ENCODE data around the gene KRTAP12-4.
"Not testable (repeated sequence)": the region's sequence is repeated elsewhere in the genome, so short reads cannot be mapped to it uniquely, and the experiment has no call there.

KRTAP12-4 gene

DNA sequence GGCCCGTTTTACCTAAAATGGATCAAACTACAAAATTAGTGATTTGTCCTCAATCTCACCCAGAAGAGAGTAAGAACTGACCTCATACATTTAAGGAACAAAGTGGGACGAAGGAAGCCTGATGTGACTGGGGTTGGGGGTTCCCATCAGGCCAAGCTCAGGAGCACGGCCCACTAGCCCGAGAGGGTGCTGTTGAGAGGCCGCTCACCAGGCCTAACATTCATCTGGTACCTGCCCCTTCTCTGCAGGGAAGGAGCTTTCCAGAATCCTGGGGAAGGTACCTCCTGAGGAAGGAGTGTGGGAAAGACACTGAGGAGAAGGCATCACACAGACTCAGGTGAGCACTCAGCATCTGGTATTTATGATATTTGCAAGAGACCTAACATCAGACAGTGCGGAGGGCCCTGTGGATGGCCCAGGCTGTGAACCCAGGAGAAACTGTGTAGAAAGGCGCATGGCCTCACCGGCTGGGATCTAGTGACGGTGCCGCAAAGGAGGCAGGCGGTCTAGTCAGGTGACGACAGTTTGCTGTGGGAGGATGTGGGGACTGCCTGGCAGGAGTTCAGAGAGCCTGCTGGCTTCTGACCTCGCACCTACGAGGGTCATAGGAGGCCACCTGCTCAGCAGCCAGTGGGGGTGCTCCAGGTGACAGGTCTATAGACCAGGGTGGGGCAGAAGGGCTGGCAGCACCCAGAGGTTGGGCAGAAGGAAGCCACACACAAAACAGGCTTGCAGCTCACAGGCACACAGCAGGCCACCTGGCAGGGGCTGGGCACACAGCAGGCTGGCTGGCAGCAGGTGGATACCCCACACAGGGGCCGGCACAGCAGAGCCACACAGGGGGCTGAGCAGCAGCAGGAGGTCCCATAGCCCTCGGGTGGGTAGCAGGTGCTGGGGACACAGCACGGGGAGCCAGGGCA, 543 bp downstream of the KRTAP12-4 start:
- no peak for DNase-seq (ENCODE audit: low spot score)

- no peak for DNase-seq (ENCODE audit: low spot score)
These were observed 1.3 kb downstream of the KRTAP12-4 start for GRCh38 chr21:44653123-44653522.

DNA sequence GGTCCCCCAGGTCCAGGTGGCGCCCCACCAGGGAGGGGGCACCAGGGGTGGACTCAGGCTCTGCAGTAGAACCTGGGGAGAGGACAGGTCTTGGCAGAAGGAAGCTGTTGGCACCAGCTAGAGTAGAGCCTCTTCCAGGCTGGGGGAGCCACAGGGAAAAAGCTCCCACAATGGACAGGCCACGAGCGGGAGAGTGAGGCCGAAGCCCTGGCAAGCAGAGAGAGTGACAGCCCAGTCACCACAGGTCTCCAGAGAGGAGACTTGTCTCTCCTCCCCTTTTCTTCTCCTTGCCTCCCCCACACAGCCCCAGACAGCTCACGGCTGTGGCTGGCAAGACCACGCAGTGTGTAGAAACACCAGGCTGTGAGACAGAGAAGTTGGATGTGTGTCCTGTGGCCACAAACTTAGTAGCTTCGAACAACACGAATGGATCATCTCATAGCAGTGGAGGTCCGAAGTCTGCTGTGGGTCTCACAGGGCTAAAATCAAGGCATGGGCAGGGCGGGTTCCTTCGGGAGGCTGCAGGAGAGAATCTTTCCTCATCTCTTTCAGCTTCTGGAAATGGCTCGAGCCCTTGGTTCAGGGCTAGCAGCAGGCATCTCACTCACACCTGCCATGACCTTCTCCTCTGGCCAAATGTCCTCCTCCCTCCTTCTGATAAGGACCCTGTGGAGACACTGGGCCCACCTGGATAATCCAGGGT, 3.3 kb downstream of the KRTAP12-4 start:
- no peak for DNase-seq (ENCODE audit: low spot score)

- no peak for DNase-seq (ENCODE audit: low spot score)
These were observed 4.0 kb downstream of the KRTAP12-4 start for GRCh38 chr21:44650265-44650972.

DNA sequence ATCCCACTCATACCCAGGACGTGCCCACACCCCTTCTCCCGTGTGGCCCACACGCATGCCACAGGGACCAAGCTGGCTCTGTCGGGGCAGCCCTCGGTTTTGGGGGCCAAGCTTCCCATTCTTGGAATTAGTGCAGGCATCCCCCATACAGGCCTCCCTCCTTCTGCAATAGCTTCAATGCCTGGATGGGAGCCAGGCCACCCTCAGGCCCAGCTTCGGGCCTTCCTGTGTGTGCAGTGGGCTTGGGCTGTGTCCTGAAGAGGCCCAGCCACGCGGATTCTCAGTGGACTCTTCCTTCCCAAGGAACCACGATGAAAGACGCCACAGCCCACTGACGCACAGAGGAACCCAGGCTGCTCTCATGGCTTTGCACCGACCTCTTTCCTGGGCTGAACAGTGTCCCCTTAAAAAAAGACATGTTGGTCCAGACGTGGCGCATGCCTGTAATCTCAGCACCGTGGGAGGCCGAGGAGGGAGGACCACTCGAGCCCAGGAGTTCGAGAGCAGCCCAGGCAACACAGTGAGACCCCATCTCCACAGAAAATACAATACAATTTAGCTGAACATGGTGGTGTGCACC, 4.8 kb downstream of the KRTAP12-4 start:
- no peak for DNase-seq (ENCODE audit: low spot score)

DNA sequence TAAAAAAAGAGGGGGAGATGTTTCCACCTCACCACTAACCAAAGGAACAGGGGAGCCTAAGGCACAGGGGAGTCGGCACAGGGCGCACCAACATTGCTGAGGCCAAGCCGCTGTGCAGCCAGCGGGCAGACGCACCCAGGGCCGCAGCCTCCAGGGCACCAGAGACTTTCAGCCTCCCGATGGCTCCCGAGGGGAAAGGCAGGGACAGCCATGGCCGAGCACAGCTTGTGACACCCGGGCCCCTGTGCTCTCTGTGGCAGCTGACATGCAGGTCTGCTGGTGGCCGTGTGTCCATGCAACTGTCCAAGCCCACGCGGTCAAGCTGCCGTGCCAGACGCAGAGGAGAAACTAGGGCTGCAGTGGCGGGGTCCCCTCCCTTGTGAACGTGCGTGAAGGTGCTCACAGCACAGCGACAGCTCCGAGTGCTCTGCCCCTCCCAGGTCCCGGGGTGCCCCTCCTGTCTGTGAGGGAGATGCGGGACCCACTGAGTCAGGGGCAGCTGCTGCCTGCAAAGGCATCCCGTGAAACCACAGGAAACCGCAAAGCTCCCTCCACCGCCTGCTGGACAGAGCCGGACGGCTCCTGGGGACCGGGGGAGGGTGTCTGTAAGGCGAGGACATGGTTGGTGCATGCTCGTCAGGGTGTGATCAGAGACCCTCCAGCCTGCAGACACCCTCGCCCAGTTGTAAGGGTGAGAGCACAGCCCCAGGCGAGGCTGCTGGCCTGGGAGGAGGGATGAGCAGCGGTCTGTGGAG, 5.7 kb downstream of the KRTAP12-4 start:
- no peak for DNase-seq (ENCODE audit: low spot score)

GRCh38 chr21:44647222-44647552, 7.3 kb downstream of the KRTAP12-4 start:
- DNase-seq (ENCODE audit: low spot score) = no peak

DNA sequence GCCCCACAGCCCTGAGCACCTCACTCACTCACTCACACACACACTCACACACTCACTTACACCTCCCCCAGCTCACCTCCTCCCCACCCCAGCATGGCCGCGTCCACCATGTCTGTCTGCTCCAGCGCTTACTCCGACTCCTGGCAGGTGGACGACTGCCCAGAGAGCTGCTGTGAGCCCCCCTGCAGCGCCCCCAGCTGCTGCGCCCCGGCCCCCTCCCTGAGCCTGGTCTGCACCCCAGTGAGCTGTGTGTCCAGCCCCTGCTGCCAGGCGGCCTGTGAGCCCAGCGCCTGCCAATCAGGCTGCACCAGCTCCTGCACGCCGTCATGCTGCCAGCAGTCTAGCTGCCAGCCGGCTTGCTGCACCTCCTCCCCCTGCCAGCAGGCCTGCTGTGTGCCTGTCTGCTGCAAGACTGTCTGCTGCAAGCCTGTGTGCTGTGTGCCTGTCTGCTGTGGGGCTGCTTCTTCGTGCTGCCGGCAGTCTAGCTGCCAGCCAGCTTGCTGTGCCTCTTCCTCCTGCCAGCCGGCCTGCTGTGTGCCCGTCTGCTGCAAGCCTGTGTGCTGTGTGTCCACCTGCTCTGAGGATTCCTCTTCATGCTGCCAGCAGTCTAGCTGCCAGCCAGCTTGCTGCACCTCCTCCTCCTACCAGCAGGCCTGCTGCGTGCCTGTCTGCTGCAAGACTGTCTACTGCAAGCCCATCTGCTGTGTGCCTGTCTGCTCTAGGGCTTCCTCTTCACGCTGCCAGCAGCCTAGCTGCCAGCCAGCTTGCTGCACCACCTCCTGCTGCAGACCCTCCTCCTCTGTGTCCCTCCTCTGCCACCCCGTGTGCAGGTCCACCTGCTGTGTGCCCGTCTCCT, 7.9 kb downstream of the KRTAP12-4 start, which contains the start of gene KRTAP10-11:
TSS of gene KRTAP10-11 (plus strand) at position 49 of the 856 bp plus-strand sequence. CDS start at position 94, 45 bp downstream.
- not testable (repeated sequence) for DNase-seq (ENCODE audit: low spot score)

DNA sequence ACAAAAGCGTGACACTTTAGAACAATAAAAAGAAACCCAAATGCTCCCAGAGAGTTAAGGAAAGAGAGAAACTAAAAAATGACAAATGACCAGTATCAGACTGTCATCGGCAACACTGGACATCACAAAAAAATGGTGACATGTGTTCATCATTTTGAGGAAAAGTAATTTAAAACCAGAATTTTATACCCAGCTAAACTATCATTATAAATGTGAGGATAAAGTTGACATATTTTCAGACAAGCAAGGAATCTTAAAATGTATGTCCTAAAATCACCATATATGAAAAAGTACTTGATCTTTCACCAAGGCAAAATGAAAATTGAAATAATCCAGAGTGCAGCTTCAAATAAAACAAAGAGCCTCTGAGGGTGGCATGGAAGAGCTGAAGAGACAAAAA, 9.6 kb downstream of the KRTAP12-4 start:
- DNase-seq (ENCODE audit: low spot score) = no peak

- no peak for DNase-seq (ENCODE audit: low spot score)
These were observed 10.6 kb downstream of the KRTAP12-4 start for GRCh38 chr21:44643741-44644310.

GRCh38 chr21:44640761-44641160, 13.7 kb downstream of the KRTAP12-4 start:
- DNase-seq (ENCODE audit: low spot score) = no peak

GRCh38 chr21:44639331-44639655, 15.2 kb downstream of the KRTAP12-4 start:
- no peak for DNase-seq (ENCODE audit: low spot score)

GRCh38 chr21:44638506-44639330, 15.7 kb downstream of the KRTAP12-4 start:
- not testable (repeated sequence) for DNase-seq (ENCODE audit: low spot score)

GRCh38 chr21:44637851-44638348, 16.6 kb downstream of the KRTAP12-4 start:
- DNase-seq (ENCODE audit: low spot score) = not testable (repeated sequence)

- DNase-seq (ENCODE audit: low spot score) = no peak
These were observed 17.2 kb downstream of the KRTAP12-4 start, which contains the start of gene KRTAP10-10 for GRCh38 chr21:44637018-44637850. Gene KRTAP10-10, plus strand, starts transcription at chr21:44637356. Its CDS starts 62 bp downstream, at chr21:44637418.

DNA sequence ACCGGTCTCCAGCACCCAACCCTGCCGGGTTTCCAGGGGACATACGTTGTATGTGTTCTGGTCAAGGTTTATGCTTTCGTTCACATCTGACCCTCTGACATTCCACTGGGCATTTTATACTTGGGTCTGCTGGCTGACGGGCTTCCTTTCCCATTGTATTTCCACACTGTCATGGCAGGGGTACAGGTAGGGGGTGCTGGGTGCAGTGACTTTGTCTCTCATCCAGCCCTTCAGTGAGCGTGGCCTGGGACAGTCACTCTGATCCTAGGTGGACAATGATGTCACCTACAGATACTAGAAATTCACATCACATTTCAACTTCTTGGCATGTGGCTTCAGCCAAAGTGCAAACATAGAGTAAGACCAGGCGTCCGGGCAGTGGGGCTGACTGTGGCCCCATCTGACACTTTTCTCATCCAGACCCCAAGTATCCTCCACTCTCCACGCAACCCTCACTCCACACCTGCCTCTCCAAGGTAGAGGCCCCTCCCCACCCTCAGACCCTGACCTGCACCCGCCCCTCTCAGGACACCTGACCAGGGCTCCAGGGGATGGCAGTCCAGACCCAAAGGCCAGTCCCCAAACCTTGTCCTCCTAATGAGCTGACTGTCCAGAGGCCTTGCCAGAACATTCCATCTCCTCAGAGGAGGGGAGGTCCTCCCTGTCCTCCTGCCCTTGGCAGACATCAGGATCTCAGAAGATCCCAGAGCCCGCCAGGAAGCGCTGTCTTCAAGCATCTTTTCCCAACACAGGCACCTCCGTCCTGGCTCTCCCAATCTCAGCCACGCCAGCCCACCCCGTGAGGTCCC, 18.0 kb downstream of the KRTAP12-4 start:
- no peak for DNase-seq (ENCODE audit: low spot score)

GRCh38 chr21:44632067-44632466, 22.4 kb downstream of the KRTAP12-4 start:
- no peak for DNase-seq (ENCODE audit: low spot score)

All from hematopoietic multipotent progenitor cell treated with erythropoietin and hydrocortisone succinate and interleukin-3 and kit ligand, for 17 days (in vitro differentiated cells).